ENCODE results near the gene FGD6.
"Not testable (repeated sequence)": the region's sequence is repeated elsewhere in the genome, so short reads cannot be mapped to it uniquely, and the experiment has no call there.

DNA sequence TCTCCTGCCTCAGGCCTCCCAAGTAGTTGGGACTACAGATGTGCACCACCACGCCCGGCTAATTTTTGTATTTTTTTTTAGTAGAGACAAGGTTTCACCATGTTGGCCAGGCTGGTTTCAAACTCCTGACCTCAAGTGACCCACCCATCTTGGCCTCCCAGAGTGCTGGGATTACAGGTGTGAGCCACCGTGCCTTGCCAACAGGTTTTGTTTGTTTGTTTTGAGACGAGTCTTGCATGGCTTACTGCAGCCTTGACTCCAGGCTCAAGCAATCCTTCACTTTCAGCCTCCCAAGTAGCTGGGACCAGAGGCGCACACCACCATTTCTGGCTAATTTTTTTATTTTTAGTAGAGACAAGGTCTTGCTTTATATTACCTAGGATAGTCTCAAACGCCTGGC is 23.9 kb upstream of the FGD6 start:
- not testable (repeated sequence) for TF ChIP-seq CTCF (IDR thresholded peaks at IDR 0.05); POLR2A (IDR thresholded peaks at IDR 0.05); POLR2AphosphoS5 (IDR thresholded peaks at IDR 0.05; ENCODE audit: insufficient read depth in 1 of 2, low read depth in 1 of 2)
